ENCODE results near the gene ABCC4. TPM values are rescaled to one million over a fixed set of nuclear protein-coding genes. Genes with fewer than 3 reads are reported as not detected.

The ABCC4 gene
- total RNA-seq, 4 donors from 2014 or later = 15.8 to 26.0 (median 23.8) TPM

- Histone ChIP-seq H3K27me3 (no peaks in the 10 kb centered on the region), H3K4me1 (peaks cover 0 to 4% (median 0%) of the 10 kb centered on the region in 4 donors), H3K4me3 (no peak overlapping the region), H3K27ac (peak overlapping the region in 2 of 4 donors; percentile 47), H3K9me3 (no peaks in the 10 kb centered on the region), H3K36me3 (no peaks in the 10 kb centered on the region)
- in situ Hi-C loops (cut with MboI; ENCODE audit: low pct_ligation_motif_present in 1 of 4, low pct_unique_long_range_greater_than_20kb in 1 of 4, low sequenced_read_pairs in 3 of 4) = no loop called here
- intact Hi-C loops (cut with DNase I; ENCODE audit: low total_unique reads) = no loop called here
- TF ChIP-seq, protein P1, sequence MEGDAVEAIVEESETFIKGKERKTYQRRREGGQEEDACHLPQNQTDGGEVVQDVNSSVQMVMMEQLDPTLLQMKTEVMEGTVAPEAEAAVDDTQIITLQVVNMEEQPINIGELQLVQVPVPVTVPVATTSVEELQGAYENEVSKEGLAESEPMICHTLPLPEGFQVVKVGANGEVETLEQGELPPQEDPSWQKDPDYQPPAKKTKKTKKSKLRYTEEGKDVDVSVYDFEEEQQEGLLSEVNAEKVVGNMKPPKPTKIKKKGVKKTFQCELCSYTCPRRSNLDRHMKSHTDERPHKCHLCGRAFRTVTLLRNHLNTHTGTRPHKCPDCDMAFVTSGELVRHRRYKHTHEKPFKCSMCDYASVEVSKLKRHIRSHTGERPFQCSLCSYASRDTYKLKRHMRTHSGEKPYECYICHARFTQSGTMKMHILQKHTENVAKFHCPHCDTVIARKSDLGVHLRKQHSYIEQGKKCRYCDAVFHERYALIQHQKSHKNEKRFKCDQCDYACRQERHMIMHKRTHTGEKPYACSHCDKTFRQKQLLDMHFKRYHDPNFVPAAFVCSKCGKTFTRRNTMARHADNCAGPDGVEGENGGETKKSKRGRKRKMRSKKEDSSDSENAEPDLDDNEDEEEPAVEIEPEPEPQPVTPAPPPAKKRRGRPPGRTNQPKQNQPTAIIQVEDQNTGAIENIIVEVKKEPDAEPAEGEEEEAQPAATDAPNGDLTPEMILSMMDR (IDR thresholded peaks at IDR 0.05) = no peak
- TF ChIP-seq EP300 (IDR thresholded peaks at IDR 0.05; ENCODE audit: low read depth) = no peak
- no peak for TF ChIP-seq POLR2AphosphoS5 (IDR thresholded peaks at IDR 0.05)
- no peak for TF ChIP-seq POLR2A (IDR thresholded peaks at IDR 0.05)
- no peak for DNase-seq
- WGBS, 2 donors (ENCODE audit: low coverage in 1 of 2) = 86 to 90% methylated on average over 3 to 5 of the region's 5 CpGs
These were observed 27.1 kb upstream of the ABCC4 start for GRCh38 chr13:95328386-95328785.

GRCh38 chr13:95327190-95327589 lies 25.9 kb upstream of the ABCC4 start:
- Histone ChIP-seq H3K36me3 (no peaks in the 10 kb centered on the region), H3K4me3 (no peak overlapping the region), H3K27ac (peak overlapping the region in 3 of 4 donors; percentile 47 to 58 (median 47)), H3K9me3 (no peaks in the 10 kb centered on the region), H3K27me3 (no peaks in the 10 kb centered on the region), H3K4me1 (peaks cover 0 to 4% (median 0%) of the 10 kb centered on the region in 4 donors)
- TF ChIP-seq, protein P1 (IDR thresholded peaks at IDR 0.05) = no peak
- TF ChIP-seq EP300 (IDR thresholded peaks at IDR 0.05; ENCODE audit: low read depth) (peak; percentile 86), POLR2AphosphoS5 (IDR thresholded peaks at IDR 0.05) (peak; percentile 62 to 82 (median 69))
- intact Hi-C loops (cut with DNase I; ENCODE audit: low total_unique reads) = no loop called here
- in situ Hi-C loops (cut with MboI; ENCODE audit: low pct_ligation_motif_present in 1 of 4, low pct_unique_long_range_greater_than_20kb in 1 of 4, low sequenced_read_pairs in 3 of 4) = no loop called here
- WGBS, 2 donors (ENCODE audit: low coverage in 1 of 2) = 57 to 73% methylated on average over 4 to 10 of the region's 10 CpGs
- DNase-seq = peak; percentile 23

DNA sequence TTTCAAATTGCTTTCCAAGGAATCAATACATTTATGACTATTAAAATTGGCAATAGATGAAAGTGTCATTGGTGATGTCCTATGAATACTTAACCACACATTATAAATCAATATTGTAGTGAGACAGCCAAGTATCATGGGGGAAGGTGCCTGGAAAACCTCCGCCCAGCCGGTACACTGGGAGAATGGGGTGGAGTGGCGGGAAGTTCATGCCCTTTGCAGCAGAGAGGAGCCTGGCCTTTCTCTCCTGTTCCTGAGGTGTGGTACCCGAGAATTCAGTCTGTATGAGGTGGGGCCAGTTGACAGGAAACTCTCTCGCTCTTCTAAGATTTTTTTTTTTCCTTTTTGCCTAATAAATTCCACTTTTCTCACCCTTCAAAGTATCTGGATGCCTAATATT lies 25.4 kb upstream of the ABCC4 start:
- intact Hi-C loops (cut with DNase I; ENCODE audit: low total_unique reads) (no loop called here), in situ Hi-C loops (cut with MboI; ENCODE audit: low pct_ligation_motif_present in 1 of 4, low pct_unique_long_range_greater_than_20kb in 1 of 4, low sequenced_read_pairs in 3 of 4) (no loop called here)
- no peak for DNase-seq
- no peaks in the 10 kb centered on the region for H3K9me3 ChIP-seq
- TF ChIP-seq EP300 (IDR thresholded peaks at IDR 0.05; ENCODE audit: low read depth) = no peak
- TF ChIP-seq, protein P1 (IDR thresholded peaks at IDR 0.05) = no peak
- no peak for TF ChIP-seq POLR2A (IDR thresholded peaks at IDR 0.05)
- TF ChIP-seq POLR2AphosphoS5 (IDR thresholded peaks at IDR 0.05) = no peak
- H3K4me1 ChIP-seq = peaks cover 0 to 4% (median 0%) of the 10 kb centered on the region in 4 donors
- H3K27ac ChIP-seq = peak overlapping the region in 3 of 4 donors; percentile 4 to 47 (median 40)
- no peaks in the 10 kb centered on the region for H3K27me3 ChIP-seq
- H3K36me3 ChIP-seq = no peaks in the 10 kb centered on the region
- WGBS, 2 donors (ENCODE audit: low coverage in 1 of 2) = 75 to 76% methylated on average over 2 to 5 of the region's 5 CpGs
- no peak overlapping the region for H3K4me3 ChIP-seq

GRCh38 chr13:95325485-95325884 lies 24.2 kb upstream of the ABCC4 start:
- Histone ChIP-seq H3K4me3 (no peak overlapping the region), H3K36me3 (no peaks in the 10 kb centered on the region), H3K4me1 (peaks cover 0 to 4% (median 0%) of the 10 kb centered on the region in 4 donors), H3K9me3 (no peaks in the 10 kb centered on the region), H3K27me3 (no peaks in the 10 kb centered on the region), H3K27ac (peak overlapping the region in 1 of 4 donors; percentile 6)
- WGBS, 2 donors (ENCODE audit: low coverage in 1 of 2) = 81 to 83% methylated on average over 1 to 3 of the region's 3 CpGs
- in situ Hi-C loops (cut with MboI; ENCODE audit: low pct_ligation_motif_present in 1 of 4, low pct_unique_long_range_greater_than_20kb in 1 of 4, low sequenced_read_pairs in 3 of 4) = no loop called here
- TF ChIP-seq POLR2AphosphoS5 (IDR thresholded peaks at IDR 0.05) (no peak), POLR2A (IDR thresholded peaks at IDR 0.05) (no peak), EP300 (IDR thresholded peaks at IDR 0.05; ENCODE audit: low read depth) (no peak)
- TF ChIP-seq, protein P1 (IDR thresholded peaks at IDR 0.05) = no peak
- intact Hi-C loops (cut with DNase I; ENCODE audit: low total_unique reads) = no loop called here
- no peak for DNase-seq

Data from transverse colon (tissue), 4 donors.